Trophoblast cell (in vitro differentiated cells and primary cell): ENCODE results near the gene MARCHF6.
"Not testable (repeated sequence)": the region's sequence is repeated elsewhere in the genome, so short reads cannot be mapped to it uniquely, and the experiment has no call there.

ENCODE experiments used
- DNase-seq, 2 donors: peaks; one replicate each; pipeline ENCODE4 v3.0.0-alpha.2; 2016
- H2AFZ ChIP-seq: 2 replicates; pipeline ENCODE4 v1.6.1; 2013; ENCODE audit warnings: low read length, moderate library complexity, mild to moderate bottlenecking; ENCODE audit not compliant: insufficient read depth, poor library complexity
- H2AK5ac ChIP-seq: 2 replicates; pipeline ENCODE4 v1.6.1; 2013; ENCODE audit warnings: mild to moderate bottlenecking, low read length
- H2BK120ac ChIP-seq: 2 replicates; pipeline ENCODE4 v1.6.1; 2013; ENCODE audit warnings: low read length, mild to moderate bottlenecking, moderate library complexity; ENCODE audit not compliant: insufficient read depth, poor library complexity
- H2BK12ac ChIP-seq: 2 replicates; pipeline ENCODE4 v1.6.1; 2013; ENCODE audit warnings: mild to moderate bottlenecking, low read length, moderate library complexity
- H2BK5ac ChIP-seq: 2 replicates; pipeline ENCODE4 v1.6.1; 2013; ENCODE audit warnings: low read length, low read depth, moderate library complexity, mild to moderate bottlenecking; ENCODE audit not compliant: poor library complexity
- H3K14ac ChIP-seq: 2 replicates; pipeline ENCODE4 v1.6.1; 2013; ENCODE audit warnings: mild to moderate bottlenecking, low read length
- H3K18ac ChIP-seq: 2 replicates; pipeline ENCODE4 v1.6.1; 2013; ENCODE audit warnings: mild to moderate bottlenecking, low read length
- H3K23ac ChIP-seq: 2 replicates; pipeline ENCODE4 v1.6.1; 2013; ENCODE audit warnings: low read length
- H3K27ac ChIP-seq: 2 replicates; pipeline ENCODE4 v1.5.1; 2013; ENCODE audit warnings: low read depth, mild to moderate bottlenecking, inconsistent platforms, low read length, moderate library complexity
- H3K27me3 ChIP-seq: 2 replicates; pipeline ENCODE4 v1.6.1; 2013; ENCODE audit warnings: inconsistent platforms, mild to moderate bottlenecking, low read length, moderate library complexity; ENCODE audit not compliant: insufficient read depth
- H3K36me3 ChIP-seq, 2 experiments: 1 replicate in 1 of 2; 2 replicates in 1 of 2; pipeline ENCODE4 v1.6.1; 2013; ENCODE audit warnings: low read length in 2 of 2, mild to moderate bottlenecking in 2 of 2, moderate library complexity in 1 of 2; ENCODE audit not compliant: insufficient read depth in 2 of 2, control insufficient read depth in 1 of 2
- H3K4ac ChIP-seq: 2 replicates; pipeline ENCODE4 v1.6.1; 2013; ENCODE audit warnings: low read depth, mild to moderate bottlenecking, low read length, moderate library complexity
- H3K4me1 ChIP-seq, 2 experiments: 1 replicate in 1 of 2; 2 replicates in 1 of 2; pipeline ENCODE4 v1.6.1; 2013; ENCODE audit warnings: low read length in 2 of 2, mild to moderate bottlenecking in 2 of 2, moderate library complexity in 1 of 2; ENCODE audit not compliant: insufficient read depth in 2 of 2, control insufficient read depth in 1 of 2
- H3K4me2 ChIP-seq: 2 replicates; pipeline ENCODE4 v1.6.1; 2013; ENCODE audit warnings: inconsistent platforms, mild to moderate bottlenecking, low read length, moderate library complexity
- H3K4me3 ChIP-seq: 2 replicates; pipeline ENCODE4 v1.5.1; 2013; ENCODE audit warnings: mild to moderate bottlenecking, low read depth, low read length, inconsistent platforms
- H3K79me1 ChIP-seq: one replicate; pipeline ENCODE4 v1.6.1; 2013; ENCODE audit warnings: low read length
- H3K79me2 ChIP-seq: 2 replicates; pipeline ENCODE4 v1.6.1; 2013; ENCODE audit warnings: low read length, mild to moderate bottlenecking; ENCODE audit not compliant: control insufficient read depth, insufficient read depth, poor library complexity
- H3K9ac ChIP-seq: 2 replicates; pipeline ENCODE4 v1.6.1; 2013; ENCODE audit warnings: mild to moderate bottlenecking, low read length
- H3K9me3 ChIP-seq: 2 replicates; pipeline ENCODE4 v1.6.1; 2013; ENCODE audit warnings: low read depth, mild to moderate bottlenecking, control low read depth, inconsistent platforms, low read length; ENCODE audit not compliant: insufficient read depth
- H4K12ac ChIP-seq: 2 replicates; pipeline ENCODE4 v1.6.1; 2013; ENCODE audit warnings: low read depth, mild to moderate bottlenecking, low read length, moderate library complexity
- H4K8ac ChIP-seq: 2 replicates; pipeline ENCODE4 v1.6.1; 2013; ENCODE audit warnings: low read depth, mild to moderate bottlenecking, low read length, moderate library complexity
- H4K91ac ChIP-seq: one replicate; pipeline ENCODE4 v1.6.1; 2013; ENCODE audit warnings: low read depth, mild to moderate bottlenecking, low read length, moderate library complexity
- WGBS: extraction: QIAGEN DNeasy Blood & Tissue Kit; methylation state at CpG from one replicate; pipeline ENCODE4 v1.1.7; 2013; ENCODE audit warnings: missing lambda C conversion rate; ENCODE audit not compliant: insufficient read length, insufficient coverage; ENCODE audit errors: extremely low coverage; 5-methylcytosine and 5-hydroxymethylcytosine counted together

The MARCHF6 gene

GRCh38 chr5:10310835-10311570, 42.5 kb upstream of the MARCHF6 start:
- H3K27me3 ChIP-seq, H3K9me3 ChIP-seq, H3K4ac ChIP-seq, H4K8ac ChIP-seq, H3K36me3 ChIP-seq, H3K79me2 ChIP-seq, DNase-seq, H4K12ac ChIP-seq, H3K4me3 ChIP-seq, H3K18ac ChIP-seq, H2BK120ac ChIP-seq, H2BK5ac ChIP-seq, H2AFZ ChIP-seq, H2AK5ac ChIP-seq, H2BK12ac ChIP-seq, H3K79me1 ChIP-seq, H3K27ac ChIP-seq, H4K91ac ChIP-seq, H3K4me1 ChIP-seq, H3K14ac ChIP-seq, H3K4me2 ChIP-seq, H3K9ac ChIP-seq, H3K23ac ChIP-seq: not testable (repeated sequence)
- no CpG with 5 or more reads among the region's 8 CpGs for WGBS

- Histone ChIP-seq H3K18ac (no peak overlapping the region), H2BK5ac (no peak overlapping the region), H3K4me3 (no peak overlapping the region), H3K4me2 (no peak overlapping the region), H4K8ac (no peak overlapping the region), H3K4ac (no peak overlapping the region), H3K23ac (no peak overlapping the region), H3K36me3 (no peaks in the 10 kb centered on the region), H2AFZ (no peak overlapping the region), H3K9me3 (peaks cover 1% of the 10 kb centered on the region), H3K14ac (no peak overlapping the region), H2AK5ac (no peak overlapping the region), H3K4me1 (peaks cover 0 to 3% of the 10 kb centered on the region in 2 experiments), H3K27ac (no peak overlapping the region), H2BK120ac (no peak overlapping the region), H3K79me1 (peaks cover 6% of the 10 kb centered on the region), H4K12ac (no peak overlapping the region), H3K9ac (no peak overlapping the region), H4K91ac (no peak overlapping the region), H3K27me3 (no peaks in the 10 kb centered on the region), H3K79me2 (peaks cover 2% of the 10 kb centered on the region), H2BK12ac (no peak overlapping the region)
- no peak for DNase-seq
- WGBS = no CpG with 5 or more reads among the region's 10 CpGs
These were observed 41.7 kb upstream of the MARCHF6 start for GRCh38 chr5:10311595-10312425.

DNA sequence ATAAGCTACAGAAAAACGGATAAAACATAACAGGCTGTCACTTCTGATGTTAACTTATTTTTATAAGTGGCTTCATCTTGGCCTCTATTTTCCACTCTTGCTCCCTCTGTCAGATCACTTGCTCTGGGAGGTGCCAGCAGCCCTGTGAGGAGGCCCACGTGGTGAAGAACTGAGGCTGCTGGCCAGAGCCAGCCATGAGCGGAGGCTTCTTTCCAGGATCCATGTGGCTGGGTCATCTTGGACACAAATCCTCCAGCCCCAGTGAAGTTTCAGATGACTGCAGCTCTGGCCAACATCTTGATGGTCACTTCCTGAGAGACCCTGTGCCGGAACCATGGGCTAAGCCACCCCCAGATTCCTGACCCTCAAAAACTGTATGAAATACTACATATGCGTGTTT, 38.3 kb upstream of the MARCHF6 start:
- H3K4me2 ChIP-seq = no peak overlapping the region
- H4K91ac ChIP-seq = no peak overlapping the region
- H2AK5ac ChIP-seq = no peak overlapping the region
- no peak for DNase-seq
- no peak overlapping the region for H3K4ac ChIP-seq
- H3K27ac ChIP-seq = no peak overlapping the region
- no peak overlapping the region for H2AFZ ChIP-seq
- H2BK120ac ChIP-seq = no peak overlapping the region
- H3K79me2 ChIP-seq = no peaks in the 10 kb centered on the region
- no peak overlapping the region for H3K18ac ChIP-seq
- no CpG with 5 or more reads among the region's 5 CpGs for WGBS
- no peak overlapping the region for H2BK5ac ChIP-seq
- no peak overlapping the region for H2BK12ac ChIP-seq
- H3K36me3 ChIP-seq = no peaks in the 10 kb centered on the region
- H3K14ac ChIP-seq = no peak overlapping the region
- no peaks in the 10 kb centered on the region for H3K4me1 ChIP-seq
- no peak overlapping the region for H3K23ac ChIP-seq
- H3K9me3 ChIP-seq = peaks cover 1% of the 10 kb centered on the region
- H3K4me3 ChIP-seq = no peak overlapping the region
- no peak overlapping the region for H4K12ac ChIP-seq
- H4K8ac ChIP-seq = no peak overlapping the region
- H3K27me3 ChIP-seq = no peaks in the 10 kb centered on the region
- H3K9ac ChIP-seq = no peak overlapping the region
- no peaks in the 10 kb centered on the region for H3K79me1 ChIP-seq

DNA sequence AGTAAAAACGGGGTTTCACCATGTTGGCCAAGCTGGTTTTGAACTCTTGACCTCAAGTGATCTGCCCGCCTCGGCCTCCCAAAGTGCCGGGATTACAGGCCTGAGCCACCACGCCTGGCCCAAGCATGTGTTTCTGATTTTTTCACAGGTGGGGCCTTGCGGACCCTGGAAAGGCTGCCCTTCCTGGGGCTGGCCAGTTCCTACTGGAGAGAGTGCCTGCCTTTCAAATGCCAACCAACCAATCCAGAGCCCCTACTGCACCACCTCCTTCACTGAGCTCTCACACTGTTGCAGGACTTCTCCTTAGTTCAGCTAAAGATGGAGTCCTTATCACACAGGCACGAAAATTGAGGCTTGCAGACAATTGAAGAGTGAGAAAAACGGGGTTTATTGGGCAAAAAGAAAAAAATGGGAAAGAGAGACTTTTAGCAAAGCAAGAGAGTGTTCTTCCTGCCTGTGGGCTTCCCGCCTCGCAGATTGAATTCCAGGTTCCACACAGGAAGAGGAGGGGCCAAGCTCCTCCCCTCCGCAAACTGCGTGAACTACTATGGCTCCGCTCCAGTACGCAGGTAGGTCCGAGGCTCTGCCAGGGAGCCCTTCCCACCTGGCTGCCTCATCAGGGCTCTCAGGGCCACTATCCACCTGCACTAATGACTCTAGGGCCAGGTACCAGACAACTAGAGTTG, 37.5 kb upstream of the MARCHF6 start:
- H4K91ac ChIP-seq = no peak overlapping the region
- H3K18ac ChIP-seq = no peak overlapping the region
- no peaks in the 10 kb centered on the region for H3K79me2 ChIP-seq
- no peak overlapping the region for H3K23ac ChIP-seq
- no peak overlapping the region for H2BK120ac ChIP-seq
- H2AFZ ChIP-seq = no peak overlapping the region
- no peak overlapping the region for H3K4ac ChIP-seq
- WGBS = no CpG with 5 or more reads among the region's 15 CpGs
- peak; percentile 63 to 71 for DNase-seq
- no peaks in the 10 kb centered on the region for H3K4me1 ChIP-seq
- H2AK5ac ChIP-seq = no peak overlapping the region
- no peak overlapping the region for H3K9ac ChIP-seq
- no peak overlapping the region for H2BK12ac ChIP-seq
- H3K27me3 ChIP-seq = no peaks in the 10 kb centered on the region
- no peak overlapping the region for H4K12ac ChIP-seq
- H3K79me1 ChIP-seq = no peaks in the 10 kb centered on the region
- peaks cover 1% of the 10 kb centered on the region for H3K9me3 ChIP-seq
- no peak overlapping the region for H3K4me3 ChIP-seq
- no peak overlapping the region for H3K4me2 ChIP-seq
- no peak overlapping the region for H3K27ac ChIP-seq
- no peak overlapping the region for H2BK5ac ChIP-seq
- H4K8ac ChIP-seq = no peak overlapping the region
- no peaks in the 10 kb centered on the region for H3K36me3 ChIP-seq
- H3K14ac ChIP-seq = no peak overlapping the region
